ENCODE results near the gene OR56B4.
"Not testable (repeated sequence)": the region's sequence is repeated elsewhere in the genome, so short reads cannot be mapped to it uniquely, and the experiment has no call there.

OR56B4 gene

GRCh38 chr11:6107384-6107783 lies at the start of gene OR56B4:
OR56B4 (plus strand) TSS chr11:6107684; CDS start chr11:6107779, 95 bp downstream.
- DNase-seq = not testable (repeated sequence)

- DNase-seq = no peak
These were observed 46.0 kb upstream of the OR56B4 start for GRCh38 chr11:6061475-6061874.

- DNase-seq = no peak
These were observed 44.7 kb upstream of the OR56B4 start for GRCh38 chr11:6062691-6063358.

- DNase-seq = no peak
These were observed 40.0 kb upstream of the OR56B4 start for GRCh38 chr11:6067502-6067901.

GRCh38 chr11:6076443-6076842 lies 31.0 kb upstream of the OR56B4 start:
- not testable (repeated sequence) for DNase-seq

- DNase-seq = no peak
These were observed 29.8 kb upstream of the OR56B4 start for GRCh38 chr11:6077723-6078122.

- no peak for DNase-seq
These were observed 28.0 kb upstream of the OR56B4 start for GRCh38 chr11:6079463-6079862.

GRCh38 chr11:6083129-6083528 lies 24.4 kb upstream of the OR56B4 start:
- DNase-seq = no peak

- no peak for DNase-seq
These were observed 22.9 kb upstream of the OR56B4 start for GRCh38 chr11:6084587-6084986.

GRCh38 chr11:6094186-6094585 lies 13.3 kb upstream of the OR56B4 start:
- no peak for DNase-seq

- no peak for DNase-seq
These were observed 11.7 kb upstream of the OR56B4 start for GRCh38 chr11:6095798-6096197.

- DNase-seq = no peak
These were observed 11.1 kb upstream of the OR56B4 start for GRCh38 chr11:6096417-6096816.

GRCh38 chr11:6099577-6099976 lies 7.9 kb upstream of the OR56B4 start:
- no peak for DNase-seq

- DNase-seq = no peak
These were observed 2.5 kb downstream of the OR56B4 start for GRCh38 chr11:6110011-6110410.

GRCh38 chr11:6111673-6112072 lies 4.2 kb downstream of the OR56B4 start:
- no peak for DNase-seq

GRCh38 chr11:6116638-6117037 lies 9.2 kb downstream of the OR56B4 start:
- DNase-seq = no peak

- DNase-seq = no peak
These were observed 16.8 kb downstream of the OR56B4 start for GRCh38 chr11:6124245-6124644.

GRCh38 chr11:6127881-6128280 lies 20.4 kb downstream of the OR56B4 start:
- DNase-seq = no peak

GRCh38 chr11:6129011-6129410 lies 21.5 kb downstream of the OR56B4 start:
- no peak for DNase-seq

- no peak for DNase-seq
These were observed 22.2 kb downstream of the OR56B4 start for GRCh38 chr11:6129635-6130034.

- no peak for DNase-seq
These were observed 24.9 kb downstream of the OR56B4 start for GRCh38 chr11:6132431-6132830.

GRCh38 chr11:6135936-6136335 lies 28.5 kb downstream of the OR56B4 start:
- not testable (repeated sequence) for DNase-seq

GRCh38 chr11:6142936-6143335 lies 35.5 kb downstream of the OR56B4 start:
- DNase-seq = no peak

GRCh38 chr11:6143737-6144136 lies 36.3 kb downstream of the OR56B4 start:
- DNase-seq = not testable (repeated sequence)

- DNase-seq = no peak
These were observed 43.6 kb downstream of the OR56B4 start for GRCh38 chr11:6151117-6151516.

Measured in NCI-H446 treated with DMSO at 0.1 percent for 48 hours (cell line).